ENCODE data around the gene KIAA1671. TPM values are rescaled to one million over a fixed set of nuclear protein-coding genes. Genes with fewer than 3 reads are reported as not detected.

Gene KIAA1671
- total and polyA plus RNA-seq, 2 of the 4 experiments (the other 2 are of a cell fraction): 0.02 TPM; not detected in 1

GRCh38 chr22:25096638-25097405 is 144.3 kb downstream of the KIAA1671 start:
- Histone ChIP-seq H4K5ac (ENCODE audit: low read depth, low read length) (no peak overlapping the region), H3K9me1 (ENCODE audit: insufficient read depth, low read length) (no peaks in the 10 kb centered on the region), H4K91ac (ENCODE audit: insufficient read depth, low read depth, low read length) (no peak overlapping the region), H2BK15ac (ENCODE audit: low read depth, low read length) (no peak overlapping the region), H2BK120ac (ENCODE audit: low read depth, low read length) (no peak overlapping the region), H3K4me1 (ENCODE audit: control insufficient read depth, insufficient read depth, low read length) (no peaks in the 10 kb centered on the region), H3K18ac (ENCODE audit: low read depth, low read length) (no peak overlapping the region), H2AK5ac (ENCODE audit: low read depth, low read length) (no peak overlapping the region), H4K8ac (ENCODE audit: low read depth in 2 of 2, low read length in 2 of 2) (no peak overlapping the region), H2BK20ac (ENCODE audit: low read depth, low read length) (no peak overlapping the region), H3K36me3 (ENCODE audit: control insufficient read depth, insufficient read depth, low read length) (no peaks in the 10 kb centered on the region), H4K20me1 (ENCODE audit: insufficient read depth, low read length) (no peaks in the 10 kb centered on the region), H3K9ac (ENCODE audit: low read depth, low read length) (no peak overlapping the region), H3K23ac (ENCODE audit: low read depth, low read length) (no peak overlapping the region), H3K27ac (ENCODE audit: insufficient read depth, low read length) (no peak overlapping the region), H2AK9ac (replicated peaks; ENCODE audit: low read depth, low read length, poor library complexity) (no peak overlapping the region), H3K9me3 (ENCODE audit: control insufficient read depth, insufficient read depth, low read length) (no peaks in the 10 kb centered on the region), H3K4ac (ENCODE audit: low read depth, low read length) (no peak overlapping the region), H3K79me1 (ENCODE audit: low read depth in 1 of 2, low read length in 2 of 2) (no peaks in the 10 kb centered on the region), H2BK5ac (ENCODE audit: low read depth, low read length, poor library complexity, severe bottlenecking) (no peak overlapping the region), H3K27me3 (ENCODE audit: control insufficient read depth, insufficient read depth, low read length) (no peaks in the 10 kb centered on the region; the same call in 1 of the 2 replicates), H2AFZ (replicated peaks; ENCODE audit: low read length, poor library complexity) (no peak overlapping the region), H3K14ac (replicated peaks; ENCODE audit: low read depth, low read length) (no peak overlapping the region), H3K4me2 (ENCODE audit: low read depth, low read length) (no peak overlapping the region), H3K56ac (ENCODE audit: extremely low read depth, insufficient read depth, low read length) (no peak overlapping the region), H3K4me3 (ENCODE audit: insufficient read depth, low read depth, low read length) (no peak overlapping the region)
- intact Hi-C loops (cut with micrococcal nuclease) (no loop called here), dilution Hi-C loops (cut with HindIII; ENCODE audit: low sequenced_read_pairs, unreplicated experiment) (no loop called here), in situ Hi-C loops (cut with MboI; ENCODE audit: low sequenced_read_pairs) (no loop called here)
- no TSS peak for BruUV-seq (replicated peaks)
- ChIA-PET CTCF (interaction anchor here (0.6 kb wide), 1 partner anchor 21 kb away, joined by 3 read pairs; no protein-coding TSS in a partner anchor), POLR2A (ENCODE audit: unreplicated experiment) (no interaction called here)
- 47% methylated on average over 5 of the region's 17 CpGs; no CpG with 5 or more reads in 1 of the 2 experiments for WGBS, 2 experiments (ENCODE audit: extremely low coverage in 2 of 2, insufficient read length in 1 of 2)
- DNase-seq (no peak), ATAC-seq (ENCODE audit: low read depth) (no peak)
- TF ChIP-seq FOS (IDR thresholded peaks at IDR 0.05; ENCODE audit: low read depth, low read length): no peak
- TF ChIP-seq RFX5 (IDR thresholded peaks at IDR 0.05; ENCODE audit: low read depth, low read length): no peak
- no peak for TF ChIP-seq POLR2A (IDR thresholded peaks at IDR 0.05; ENCODE audit: low read depth, low read length)
- TF ChIP-seq MXI1 (IDR thresholded peaks at IDR 0.05; ENCODE audit: borderline replicate concordance, low read depth, low read length): no peak
- TF ChIP-seq NFE2L2 (IDR thresholded peaks at IDR 0.05; ENCODE audit: low read depth, low read length): no peak
- TF ChIP-seq MAZ (IDR thresholded peaks at IDR 0.05; ENCODE audit: borderline replicate concordance, low read depth, low read length): no peak
- TF ChIP-seq SMC3 (IDR thresholded peaks at IDR 0.05; ENCODE audit: low read depth, low read length): no peak
- TF ChIP-seq CTCF (conservative IDR thresholded peaks at IDR 0.05; ENCODE audit: low read depth, low read length): no peak
- TF ChIP-seq USF2 (IDR thresholded peaks at IDR 0.05; ENCODE audit: low read depth, low read length): no peak
- TF ChIP-seq BHLHE40 (IDR thresholded peaks at IDR 0.05; ENCODE audit: low read depth, low read length): no peak
